ENCODE results near the gene IRF3. TPM values are rescaled to one million over a fixed set of nuclear protein-coding genes. Genes with fewer than 3 reads are reported as not detected.
"Not testable (repeated sequence)": the region's sequence is repeated elsewhere in the genome, so short reads cannot be mapped to it uniquely, and the experiment has no call there.

Gene IRF3
- total RNA-seq, 6 experiments from 2014 or later, result 29.6 to 41.8 (median 35.3) TPM

- Histone ChIP-seq H3K27ac (no peak overlapping the region), H3K4me3 (no peak overlapping the region), H3K9me3 (no peaks in the 10 kb centered on the region), H3K4me1 (peaks cover 0 to 8% (median 0%) of the 10 kb centered on the region in 4 donors), H3K27me3 (no peaks in the 10 kb centered on the region), H3K36me3 (peaks cover 0 to 11% (median 0%) of the 10 kb centered on the region in 4 donors)
- intact Hi-C loops (cut with DNase I), result no loop called here
- TF ChIP-seq CTCF (IDR thresholded peaks at IDR 0.05), result no peak
- no peak for TF ChIP-seq POLR2A (IDR thresholded peaks at IDR 0.05)
- 14% methylated on average over 6 of the region's 9 CpGs for WGBS (ENCODE audit: insufficient coverage, low coverage, low lambda C conversion rate, missing lambda C conversion rate)
- DNase-seq, result no peak
- ATAC-seq, result peak; percentile 35 to 64 (median 48)
These were observed 34.6 kb downstream of the IRF3 start for GRCh38 chr19:49631014-49631588.

DNA sequence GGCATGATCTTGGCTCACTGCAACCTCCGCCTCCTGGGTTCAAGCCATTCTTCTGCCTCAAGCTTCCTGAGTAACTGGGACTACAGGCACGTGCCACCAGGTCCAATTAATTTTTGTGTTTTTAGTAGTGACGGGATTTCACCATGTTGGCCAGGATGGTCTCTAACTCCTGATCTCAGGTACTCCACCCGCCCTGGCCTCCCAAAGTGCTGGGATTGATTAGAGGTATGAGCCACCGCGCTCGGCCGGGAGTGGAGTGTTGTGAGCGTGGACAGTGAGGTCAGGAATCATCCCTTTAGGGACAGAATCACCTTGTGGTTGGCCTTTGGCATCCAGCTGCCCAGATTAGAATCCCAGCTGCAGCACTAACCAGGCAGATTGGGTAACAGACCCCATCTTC lies 36.0 kb downstream of the IRF3 start:
- H3K27me3 ChIP-seq, result no peaks in the 10 kb centered on the region
- H3K4me3 ChIP-seq, result no peak overlapping the region
- intact Hi-C loops (cut with DNase I), result no loop called here
- peaks cover 0 to 8% (median 0%) of the 10 kb centered on the region in 4 donors for H3K4me1 ChIP-seq
- WGBS (ENCODE audit: insufficient coverage, low coverage, low lambda C conversion rate, missing lambda C conversion rate), result 92% methylated on average over 6 of the region's 9 CpGs
- TF ChIP-seq POLR2A (IDR thresholded peaks at IDR 0.05) (no peak), CTCF (IDR thresholded peaks at IDR 0.05) (no peak)
- no peak overlapping the region for H3K27ac ChIP-seq
- H3K36me3 ChIP-seq, result peaks cover 0 to 11% (median 0%) of the 10 kb centered on the region in 4 donors
- DNase-seq (no peak), ATAC-seq (no peak)
- H3K9me3 ChIP-seq, result no peaks in the 10 kb centered on the region

DNA sequence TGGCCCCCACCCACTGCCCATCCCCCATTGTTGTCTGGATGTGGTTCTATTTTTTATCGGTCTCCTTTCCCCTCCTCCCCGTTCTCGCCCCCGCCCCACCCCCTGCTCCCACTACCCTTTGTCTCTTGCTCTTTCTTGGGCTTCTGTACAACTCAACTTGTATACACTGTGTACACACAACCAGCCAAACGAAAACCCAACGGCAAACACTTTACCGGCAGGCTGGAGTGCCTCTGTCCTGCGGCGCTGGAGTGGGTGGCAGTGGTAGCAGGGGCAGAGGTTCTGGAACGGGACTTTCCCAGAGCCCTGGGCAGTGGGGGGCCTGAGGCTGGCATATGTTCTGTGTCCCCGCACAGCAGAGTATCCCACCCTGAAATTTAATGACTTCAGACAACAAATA lies 39.4 kb downstream of the IRF3 start:
- Histone ChIP-seq H3K4me3 (no peak overlapping the region), H3K9me3 (no peaks in the 10 kb centered on the region), H3K4me1 (peaks cover 0 to under 1% (median 0%) of the 10 kb centered on the region in 4 donors), H3K36me3 (peaks cover 0 to 15% (median 0%) of the 10 kb centered on the region in 4 donors), H3K27me3 (no peaks in the 10 kb centered on the region), H3K27ac (no peak overlapping the region)
- WGBS (ENCODE audit: insufficient coverage, low coverage, low lambda C conversion rate, missing lambda C conversion rate), result 73% methylated on average over 5 of the region's 11 CpGs
- ATAC-seq (no peak), DNase-seq (no peak)
- no peak for TF ChIP-seq CTCF (IDR thresholded peaks at IDR 0.05)
- no peak for TF ChIP-seq POLR2A (IDR thresholded peaks at IDR 0.05)
- intact Hi-C loops (cut with DNase I), result no loop called here

DNA sequence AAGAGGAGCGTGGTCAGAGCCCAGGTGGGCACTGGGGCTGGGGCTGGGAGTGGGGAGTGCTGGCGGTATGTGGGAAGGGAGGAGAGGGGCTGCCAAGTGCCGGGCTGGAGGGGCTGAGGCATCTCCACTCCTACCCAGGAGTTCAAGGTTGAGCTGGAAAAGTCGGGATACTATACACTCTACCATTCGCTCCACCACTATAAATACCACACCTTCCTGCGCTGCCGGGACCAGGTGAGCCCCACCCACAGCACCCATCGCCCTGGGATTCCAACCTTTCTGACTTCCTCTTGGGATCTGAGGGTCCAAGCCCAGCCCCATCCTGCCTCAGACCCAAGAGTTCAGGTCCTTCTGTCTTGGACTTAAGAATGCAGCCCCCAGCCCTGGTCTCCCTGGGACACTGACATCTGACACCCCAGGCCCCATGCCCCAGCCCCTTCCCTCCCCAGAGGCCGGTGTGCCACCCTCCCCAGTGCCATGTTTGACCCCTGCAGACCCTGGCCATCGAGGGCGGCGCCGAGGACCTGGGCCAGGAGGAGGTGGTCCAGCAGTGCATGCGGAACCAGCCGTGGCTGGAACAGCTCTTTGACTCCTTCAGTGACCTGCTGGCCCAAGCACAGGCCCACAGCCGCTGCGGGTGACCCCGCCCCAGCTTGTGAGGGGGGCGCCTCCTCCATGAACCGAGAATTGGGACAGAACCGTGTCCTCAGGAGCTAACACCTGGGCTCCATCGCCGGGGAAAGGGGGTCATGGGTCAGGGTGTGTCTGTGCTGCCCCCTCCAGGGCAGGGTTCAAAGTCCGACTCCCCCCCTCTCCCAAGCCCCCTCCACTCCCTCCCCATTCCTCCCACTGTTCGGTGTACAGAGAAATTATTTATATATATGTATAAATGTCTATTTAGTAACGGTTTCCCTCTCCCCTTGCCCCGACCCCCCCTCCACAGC lies 40.4 kb downstream of the IRF3 start:
- intact Hi-C loops (cut with DNase I), result no loop called here
- Histone ChIP-seq H3K27me3 (no peaks in the 10 kb centered on the region), H3K4me3 (no peak overlapping the region), H3K9me3 (no peaks in the 10 kb centered on the region), H3K27ac (no peak overlapping the region), H3K4me1 (no peaks in the 10 kb centered on the region), H3K36me3 (peaks cover 0 to 15% (median 0%) of the 10 kb centered on the region in 4 donors)
- DNase-seq (no peak), ATAC-seq (peak in 2 of 4 donors; percentile 22 to 25)
- no peak for TF ChIP-seq CTCF (IDR thresholded peaks at IDR 0.05)
- no peak for TF ChIP-seq POLR2A (IDR thresholded peaks at IDR 0.05)
- WGBS (ENCODE audit: insufficient coverage, low coverage, low lambda C conversion rate, missing lambda C conversion rate), result 91% methylated on average over 11 of the region's 27 CpGs

DNA sequence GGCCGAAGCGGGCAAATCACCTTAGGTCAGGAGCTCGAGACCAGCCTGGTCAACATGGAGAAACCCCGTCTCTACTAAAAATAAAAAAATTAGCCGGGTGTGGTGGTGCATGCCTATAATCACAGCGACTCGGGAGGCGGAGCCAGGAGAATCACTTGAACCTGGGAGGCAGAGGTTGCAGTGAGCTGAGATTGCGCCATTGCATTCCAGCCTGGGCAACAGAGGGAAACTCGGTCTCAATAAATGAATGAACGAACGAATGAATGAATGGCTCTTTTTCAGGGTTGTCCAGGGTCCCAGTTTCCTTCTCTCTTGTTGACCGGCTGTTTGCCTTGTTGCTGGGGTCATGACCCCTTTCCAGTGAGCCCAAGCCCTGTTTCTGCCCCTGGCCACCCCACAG lies 47.8 kb downstream of the IRF3 start:
- H3K4me1 ChIP-seq; H3K9me3 ChIP-seq; H3K27ac ChIP-seq; DNase-seq; intact Hi-C loops (cut with DNase I); H3K4me3 ChIP-seq; H3K27me3 ChIP-seq; ATAC-seq: not testable (repeated sequence)
- 95% methylated on average over 9 of the region's 13 CpGs for WGBS (ENCODE audit: insufficient coverage, low coverage, low lambda C conversion rate, missing lambda C conversion rate)
- peaks cover 0 to 32% (median 11%) of the 10 kb centered on the region in 4 donors for H3K36me3 ChIP-seq

Measured in right lobe of liver (tissue), 6 donors.